Measurements from ENCODE around the gene CALN1. TPM values are rescaled to one million over a fixed set of nuclear protein-coding genes. Genes with fewer than 3 reads are reported as not detected.

Gene CALN1
- total RNA-seq, 2 experiments from 2014 or later: 0.32 TPM; not detected in 1

DNA sequence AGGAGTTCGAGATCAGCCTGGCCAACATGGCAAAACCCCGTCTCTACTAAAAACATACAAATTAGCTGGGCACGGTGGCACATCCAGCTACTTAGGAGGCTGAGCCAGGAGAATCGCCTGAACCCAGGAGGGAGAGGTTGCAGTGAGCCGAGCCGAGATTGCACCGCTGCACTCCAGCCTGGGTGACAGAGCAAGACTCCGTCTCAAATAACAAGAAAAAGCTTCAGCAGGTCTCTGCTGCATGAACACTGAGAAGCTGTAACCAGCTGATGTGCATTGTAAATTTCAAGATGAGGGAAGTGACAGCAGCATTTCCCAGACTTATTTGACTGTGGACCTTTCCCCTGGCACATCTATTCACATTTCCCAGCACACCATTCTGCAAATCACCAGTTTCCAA is 222.0 kb downstream of the CALN1 start:
- Mint-ChIP-seq H3K4me1 (ENCODE audit: low read depth) (no peaks in the 10 kb centered on the region), H3K4me3 (no peak overlapping the region), H3K27ac (no peak overlapping the region), H3K36me3 (ENCODE audit: low read depth) (no peaks in the 10 kb centered on the region), H3K27me3 (ENCODE audit: low read depth) (no peaks in the 10 kb centered on the region), H3K9me3 (peaks cover 10% of the 10 kb centered on the region)
- DNase-seq: no peak
- CTCF ChIA-PET: no interaction called here
- intact Hi-C loops (cut with micrococcal nuclease): no loop called here

DNA sequence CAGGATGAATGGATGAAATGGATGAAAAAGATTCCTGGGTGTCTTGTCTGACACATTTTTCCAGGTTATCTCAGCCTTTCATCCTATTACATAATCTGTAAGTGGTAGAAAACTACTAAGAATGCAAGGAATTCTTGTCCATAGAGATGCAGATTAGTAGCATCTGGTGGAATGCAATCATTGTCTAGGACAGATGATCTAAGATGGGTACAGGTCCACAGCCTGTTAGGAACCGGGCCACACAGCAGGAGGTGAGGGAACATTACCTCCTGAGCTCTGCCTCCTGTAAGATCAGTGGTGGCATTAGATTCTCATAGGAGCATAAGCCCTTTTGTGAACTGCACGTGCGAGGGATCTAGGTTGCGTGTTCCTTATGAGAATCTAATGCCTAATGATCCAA is 225.0 kb downstream of the CALN1 start:
- intact Hi-C loops (cut with micrococcal nuclease): loop anchor here (10.0 kb wide), 1 partner anchor 308 kb away; no protein-coding TSS in a partner anchor
- Mint-ChIP-seq H3K4me3 (no peak overlapping the region), H3K27me3 (ENCODE audit: low read depth) (no peaks in the 10 kb centered on the region), H3K27ac (no peak overlapping the region), H3K9me3 (peaks cover 13% of the 10 kb centered on the region), H3K4me1 (ENCODE audit: low read depth) (no peaks in the 10 kb centered on the region), H3K36me3 (ENCODE audit: low read depth) (no peaks in the 10 kb centered on the region)
- CTCF ChIA-PET: no interaction called here
- DNase-seq: no peak

DNA sequence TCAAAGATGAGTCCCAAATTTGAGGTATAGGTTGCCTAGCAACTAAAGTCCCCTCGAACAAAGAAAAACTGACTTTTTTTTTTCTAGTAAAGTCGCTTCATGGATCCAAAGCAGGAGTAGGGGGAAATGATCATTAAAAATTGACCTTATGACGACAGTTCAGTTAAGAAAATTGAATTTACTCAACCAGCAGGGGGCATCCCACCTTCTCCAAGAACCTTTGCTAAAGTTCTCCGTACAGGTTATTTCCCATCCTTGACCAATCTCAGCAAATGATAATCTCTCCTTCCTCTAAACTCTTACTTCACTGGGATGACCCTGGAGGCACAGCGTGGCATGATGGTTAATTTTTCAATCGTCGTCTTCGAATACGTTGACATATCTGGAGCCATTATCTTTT is 228.3 kb downstream of the CALN1 start:
- Mint-ChIP-seq H3K9me3 (peaks cover 13% of the 10 kb centered on the region), H3K4me3 (no peak overlapping the region), H3K4me1 (ENCODE audit: low read depth) (no peaks in the 10 kb centered on the region), H3K27me3 (ENCODE audit: low read depth) (no peaks in the 10 kb centered on the region), H3K27ac (no peak overlapping the region), H3K36me3 (ENCODE audit: low read depth) (no peaks in the 10 kb centered on the region)
- intact Hi-C loops (cut with micrococcal nuclease): loop anchor here (10.0 kb wide), 1 partner anchor 311 kb away; no protein-coding TSS in a partner anchor
- DNase-seq: no peak
- CTCF ChIA-PET: no interaction called here

DNA sequence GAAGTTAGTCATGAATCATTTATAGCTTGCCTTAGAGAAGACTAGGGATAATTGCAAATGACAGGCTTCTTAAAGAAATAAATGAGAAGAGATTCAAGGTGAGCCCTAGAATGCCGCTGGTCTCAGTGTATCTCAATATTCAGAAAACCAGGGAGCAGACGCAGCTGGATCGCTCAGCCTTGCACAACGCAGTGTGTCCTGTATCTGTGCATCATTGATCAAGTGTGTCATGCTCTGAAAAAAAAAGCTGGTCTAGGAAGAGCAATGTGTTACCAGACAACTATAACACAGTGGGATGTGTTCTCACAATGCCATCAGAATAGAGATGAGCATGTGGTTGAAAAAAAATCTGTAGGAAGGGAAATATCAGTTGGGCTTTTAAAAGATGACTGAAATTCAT is 230.1 kb downstream of the CALN1 start:
- Mint-ChIP-seq H3K27ac (no peak overlapping the region), H3K4me1 (ENCODE audit: low read depth) (no peaks in the 10 kb centered on the region), H3K9me3 (peaks cover 10% of the 10 kb centered on the region), H3K36me3 (ENCODE audit: low read depth) (no peaks in the 10 kb centered on the region), H3K4me3 (no peak overlapping the region), H3K27me3 (ENCODE audit: low read depth) (no peaks in the 10 kb centered on the region)
- DNase-seq: no peak
- intact Hi-C loops (cut with micrococcal nuclease): loop anchor here (10.0 kb wide), 1 partner anchor 313 kb away; no protein-coding TSS in a partner anchor
- CTCF ChIA-PET: no interaction called here

DNA sequence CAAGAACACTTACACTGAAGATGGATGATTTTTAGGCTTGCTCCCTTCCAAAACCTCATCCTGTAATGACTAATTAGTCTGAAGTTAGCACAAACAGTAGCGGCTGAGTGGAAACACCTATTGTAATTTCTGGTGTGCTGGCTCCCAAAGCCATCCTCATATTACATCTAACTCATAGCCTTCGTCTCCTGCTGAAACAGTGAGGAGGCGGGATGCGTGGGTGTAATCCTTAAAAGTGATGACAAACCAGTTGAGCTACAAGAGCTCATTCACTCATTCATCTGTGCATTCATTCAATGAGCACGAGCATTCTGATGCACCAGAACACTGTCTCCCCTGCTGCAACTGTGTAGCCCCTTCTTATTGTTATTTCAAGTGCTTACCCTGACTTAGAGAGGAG is 235.3 kb downstream of the CALN1 start:
- intact Hi-C loops (cut with micrococcal nuclease): no loop called here
- H3K27ac Mint-ChIP-seq: no peak overlapping the region
- DNase-seq: no peak
- H3K9me3 Mint-ChIP-seq: peaks cover 11% of the 10 kb centered on the region
- no peaks in the 10 kb centered on the region for H3K4me1 Mint-ChIP-seq (ENCODE audit: low read depth)
- H3K27me3 Mint-ChIP-seq (ENCODE audit: low read depth): no peaks in the 10 kb centered on the region
- H3K4me3 Mint-ChIP-seq: no peak overlapping the region
- CTCF ChIA-PET: no interaction called here
- no peaks in the 10 kb centered on the region for H3K36me3 Mint-ChIP-seq (ENCODE audit: low read depth)

DNA sequence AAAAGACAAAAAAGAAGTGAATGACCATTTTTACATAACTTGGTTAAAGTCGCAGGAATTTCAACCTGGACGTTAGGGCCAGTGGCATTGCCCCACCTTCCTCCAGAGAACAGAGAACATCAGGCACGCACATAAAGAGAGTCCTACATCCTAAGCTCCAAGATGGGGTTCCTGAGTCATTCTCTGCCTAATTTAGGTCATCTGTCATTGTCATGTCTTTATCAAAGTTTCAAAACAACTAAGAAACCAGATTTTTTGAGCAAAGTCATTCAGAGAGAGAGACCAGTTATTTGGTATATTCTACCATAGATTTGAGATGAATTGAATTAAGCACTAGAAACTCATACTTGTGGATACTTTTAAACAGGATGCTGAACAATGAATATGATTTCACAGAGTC is 241.7 kb downstream of the CALN1 start:
- Mint-ChIP-seq H3K9me3 (peaks cover 12% of the 10 kb centered on the region), H3K4me3 (no peak overlapping the region), H3K4me1 (ENCODE audit: low read depth) (no peaks in the 10 kb centered on the region), H3K27me3 (ENCODE audit: low read depth) (no peaks in the 10 kb centered on the region), H3K36me3 (ENCODE audit: low read depth) (no peaks in the 10 kb centered on the region), H3K27ac (no peak overlapping the region)
- DNase-seq: no peak
- CTCF ChIA-PET: no interaction called here
- intact Hi-C loops (cut with micrococcal nuclease): no loop called here

DNA sequence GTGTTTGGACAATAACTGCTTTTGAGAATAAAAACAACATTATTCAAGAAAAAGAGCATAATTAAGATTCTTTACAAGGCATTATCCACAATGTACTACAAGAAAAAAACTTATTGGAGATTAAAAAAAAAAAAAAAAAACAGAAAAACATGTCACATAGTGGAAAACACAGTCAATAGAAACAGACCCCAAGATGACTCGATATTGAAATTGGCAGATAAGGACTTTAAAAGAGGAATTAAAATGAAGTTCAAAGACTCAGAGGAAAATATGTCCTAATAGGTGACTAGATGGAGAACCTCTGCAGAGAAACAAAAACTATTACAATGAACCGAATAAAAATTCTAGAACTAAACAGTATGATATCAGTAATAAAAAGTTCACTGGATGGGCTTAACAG is 248.9 kb downstream of the CALN1 start:
- H3K4me3 Mint-ChIP-seq: no peak overlapping the region
- no peaks in the 10 kb centered on the region for H3K4me1 Mint-ChIP-seq (ENCODE audit: low read depth)
- intact Hi-C loops (cut with micrococcal nuclease): no loop called here
- H3K27me3 Mint-ChIP-seq (ENCODE audit: low read depth): no peaks in the 10 kb centered on the region
- no peaks in the 10 kb centered on the region for H3K36me3 Mint-ChIP-seq (ENCODE audit: low read depth)
- DNase-seq: no peak
- no peak overlapping the region for H3K27ac Mint-ChIP-seq
- peaks cover 28% of the 10 kb centered on the region for H3K9me3 Mint-ChIP-seq
- CTCF ChIA-PET: no interaction called here

DNA sequence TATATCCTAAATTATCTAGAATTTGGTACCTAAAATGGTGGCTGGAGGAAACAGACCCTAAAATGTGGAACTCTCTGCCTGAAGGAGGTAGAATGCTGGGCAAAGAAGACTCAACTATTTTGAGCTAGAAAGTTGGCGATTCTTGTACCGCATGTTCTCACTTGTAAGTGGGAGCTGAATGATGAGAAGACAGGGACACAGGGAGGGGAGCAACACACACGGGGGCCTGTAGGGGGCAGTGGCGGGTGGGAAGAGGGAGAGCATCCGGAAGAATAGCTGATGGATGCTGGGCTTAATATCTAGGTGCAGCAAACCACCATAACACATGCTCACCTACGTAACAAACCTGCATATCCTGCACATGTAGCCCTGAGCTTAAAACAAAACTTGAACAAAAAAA is 250.6 kb downstream of the CALN1 start:
- Mint-ChIP-seq H3K4me1 (ENCODE audit: low read depth) (no peaks in the 10 kb centered on the region), H3K9me3 (peaks cover 28% of the 10 kb centered on the region), H3K4me3 (no peak overlapping the region), H3K27me3 (ENCODE audit: low read depth) (no peaks in the 10 kb centered on the region), H3K27ac (no peak overlapping the region), H3K36me3 (ENCODE audit: low read depth) (no peaks in the 10 kb centered on the region)
- intact Hi-C loops (cut with micrococcal nuclease): no loop called here
- no peak for DNase-seq
- CTCF ChIA-PET: no interaction called here

DNA sequence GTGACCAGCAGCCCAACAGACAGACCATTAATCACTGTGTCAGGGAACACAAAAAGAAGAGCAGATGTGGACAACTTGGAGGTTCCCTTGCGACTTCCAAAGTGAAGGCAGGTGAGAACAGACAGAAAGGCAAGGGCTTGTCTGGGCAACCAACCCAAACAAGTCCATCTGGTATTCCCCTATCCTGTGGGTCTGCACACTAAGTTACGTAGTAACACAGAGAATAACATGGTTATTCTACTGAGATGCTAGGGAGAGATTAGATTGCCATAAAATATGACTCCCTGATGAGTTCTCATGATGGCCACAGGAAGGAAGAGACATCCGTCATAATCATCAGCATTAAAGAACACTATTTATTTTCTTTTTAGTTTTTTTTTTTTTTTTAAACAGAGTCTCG is 252.2 kb downstream of the CALN1 start:
- CTCF ChIA-PET: no interaction called here
- peaks cover 23% of the 10 kb centered on the region for H3K9me3 Mint-ChIP-seq
- intact Hi-C loops (cut with micrococcal nuclease): no loop called here
- H3K4me1 Mint-ChIP-seq (ENCODE audit: low read depth): no peaks in the 10 kb centered on the region
- H3K4me3 Mint-ChIP-seq: no peak overlapping the region
- DNase-seq: no peak
- no peaks in the 10 kb centered on the region for H3K36me3 Mint-ChIP-seq (ENCODE audit: low read depth)
- H3K27ac Mint-ChIP-seq: no peak overlapping the region
- H3K27me3 Mint-ChIP-seq (ENCODE audit: low read depth): no peaks in the 10 kb centered on the region

DNA sequence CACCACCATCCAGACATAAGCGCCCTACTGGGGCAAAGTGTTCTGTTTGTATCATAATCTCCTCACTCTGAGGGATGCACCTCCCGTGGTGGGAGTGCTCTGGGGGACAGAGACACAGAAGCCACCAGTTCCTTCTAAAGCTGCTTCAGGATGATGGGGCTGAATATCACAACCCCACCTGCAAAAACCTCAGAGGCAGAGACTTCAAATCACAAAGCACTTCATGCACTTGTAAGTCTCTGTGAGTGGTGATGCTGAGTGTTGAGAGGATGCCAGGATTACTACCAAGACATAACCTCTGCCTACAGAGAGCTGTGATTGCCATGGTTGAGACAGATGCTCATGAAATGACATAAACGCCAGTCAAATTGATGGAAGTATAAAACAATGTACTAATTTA is 255.5 kb downstream of the CALN1 start:
- no peak for DNase-seq
- H3K4me1 Mint-ChIP-seq (ENCODE audit: low read depth): no peaks in the 10 kb centered on the region

DNA sequence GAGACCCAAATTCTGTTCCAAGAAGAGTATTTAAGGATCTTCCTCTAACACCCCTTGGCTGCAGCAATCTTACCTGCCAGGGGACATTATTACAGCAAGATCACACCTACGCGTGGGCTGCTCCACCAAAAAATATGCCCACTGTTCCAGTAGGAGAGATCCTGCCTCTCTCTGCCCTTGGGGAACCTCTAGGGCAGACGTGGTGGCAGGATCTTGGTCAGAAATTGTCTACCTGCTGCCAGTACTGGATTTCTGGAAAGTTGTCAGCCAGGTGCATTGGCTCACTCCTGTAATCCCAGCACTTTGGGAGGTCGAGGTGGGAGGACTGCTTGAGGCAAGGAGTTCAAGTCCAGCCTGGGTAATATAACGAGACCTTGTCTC is 259.0 kb downstream of the CALN1 start:
- Mint-ChIP-seq H3K27me3 (ENCODE audit: low read depth) (no peaks in the 10 kb centered on the region), H3K4me1 (ENCODE audit: low read depth) (no peaks in the 10 kb centered on the region), H3K36me3 (ENCODE audit: low read depth) (no peaks in the 10 kb centered on the region), H3K27ac (no peak overlapping the region), H3K9me3 (peaks cover 7% of the 10 kb centered on the region), H3K4me3 (no peak overlapping the region)
- intact Hi-C loops (cut with micrococcal nuclease): no loop called here
- no peak for DNase-seq
- CTCF ChIA-PET: no interaction called here

More for the DNA sequence above, 255.5 kb downstream of the CALN1 start:
- CTCF ChIA-PET: no interaction called here
- peaks cover under 1% of the 10 kb centered on the region for H3K9me3 Mint-ChIP-seq
- no peaks in the 10 kb centered on the region for H3K36me3 Mint-ChIP-seq (ENCODE audit: low read depth)
- intact Hi-C loops (cut with micrococcal nuclease): no loop called here
- no peak overlapping the region for H3K27ac Mint-ChIP-seq
- H3K4me3 Mint-ChIP-seq: no peak overlapping the region
- H3K27me3 Mint-ChIP-seq (ENCODE audit: low read depth): no peaks in the 10 kb centered on the region

DNA sequence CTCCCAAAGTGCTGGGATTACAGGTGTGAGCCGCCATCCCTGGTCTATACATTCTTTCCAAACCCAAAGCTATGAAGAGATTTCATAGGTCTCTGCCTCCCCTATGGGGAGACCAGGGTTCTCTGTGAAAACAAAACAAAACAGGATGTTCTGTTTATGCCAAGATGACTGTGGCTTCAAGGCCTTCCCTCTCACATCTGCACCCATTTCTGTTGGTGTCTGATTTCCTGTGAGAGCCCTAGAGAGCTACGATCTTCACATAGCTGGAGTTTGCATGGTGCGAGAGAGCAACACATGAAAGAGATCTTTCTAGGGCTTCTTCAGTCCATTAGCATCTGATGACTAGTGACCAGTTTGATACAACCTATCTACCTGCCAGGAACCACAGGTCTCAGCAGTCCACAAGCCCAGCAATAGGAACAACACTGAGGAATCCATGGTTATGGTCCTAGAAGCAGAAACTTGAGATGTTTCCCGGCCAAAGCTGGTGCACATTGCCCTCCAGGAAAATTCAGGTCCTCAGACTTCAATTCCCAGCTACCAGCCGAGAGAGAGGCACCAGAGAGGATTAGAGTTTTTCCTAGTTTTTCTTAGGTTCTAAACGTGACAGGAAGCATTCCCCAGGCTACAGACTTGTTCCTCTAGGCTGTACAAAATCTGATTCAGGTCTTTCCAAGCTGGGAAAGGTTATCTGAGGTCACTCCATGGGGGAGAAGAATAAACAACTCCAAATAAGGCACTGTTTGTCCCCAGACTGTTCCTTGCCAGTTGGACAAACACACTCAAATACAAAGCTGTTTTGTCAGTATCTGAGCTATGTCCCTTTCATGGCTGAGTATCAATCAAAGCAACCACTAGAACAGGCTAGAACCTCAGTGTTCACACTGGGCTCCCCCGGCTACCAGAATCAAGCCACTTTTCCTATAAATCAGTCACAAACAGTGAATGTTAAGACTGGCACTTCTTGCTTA is 259.7 kb downstream of the CALN1 start:
- DNase-seq: no peak
- intact Hi-C loops (cut with micrococcal nuclease): no loop called here
- no peaks in the 10 kb centered on the region for H3K27me3 Mint-ChIP-seq (ENCODE audit: low read depth)
- H3K27ac Mint-ChIP-seq: no peak overlapping the region
- no peaks in the 10 kb centered on the region for H3K36me3 Mint-ChIP-seq (ENCODE audit: low read depth)
- H3K4me1 Mint-ChIP-seq (ENCODE audit: low read depth): no peaks in the 10 kb centered on the region
- peaks cover 9% of the 10 kb centered on the region for H3K9me3 Mint-ChIP-seq
- no peak overlapping the region for H3K4me3 Mint-ChIP-seq
- CTCF ChIA-PET: interaction anchor here (0.6 kb wide), 1 partner anchor 69 kb away, joined by 3 read pairs; no protein-coding TSS in a partner anchor

DNA sequence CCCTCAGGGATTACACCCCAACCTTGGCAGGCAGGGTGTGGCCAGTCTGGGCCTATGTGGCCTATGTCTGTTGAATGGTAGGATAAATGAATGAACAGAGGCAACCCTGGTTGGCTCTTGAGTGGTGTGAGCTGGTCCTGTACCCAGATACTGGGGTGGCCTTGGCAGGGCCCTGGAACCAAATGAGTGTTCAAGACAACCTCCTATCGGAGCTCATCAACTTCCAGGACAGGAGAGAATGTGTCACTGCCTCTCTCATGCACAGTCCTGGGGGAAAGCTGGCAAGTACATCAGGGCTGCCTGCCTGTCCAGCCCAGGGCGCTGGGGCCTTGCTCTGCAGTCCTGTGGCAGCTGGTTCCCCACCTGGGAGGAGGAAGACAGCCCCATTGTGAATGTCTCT is 271.6 kb downstream of the CALN1 start:
- Mint-ChIP-seq H3K9me3 (peaks cover 12% of the 10 kb centered on the region), H3K4me1 (ENCODE audit: low read depth) (no peaks in the 10 kb centered on the region), H3K36me3 (ENCODE audit: low read depth) (no peaks in the 10 kb centered on the region), H3K27me3 (ENCODE audit: low read depth) (no peaks in the 10 kb centered on the region), H3K4me3 (no peak overlapping the region), H3K27ac (no peak overlapping the region)
- CTCF ChIA-PET: no interaction called here
- intact Hi-C loops (cut with micrococcal nuclease): no loop called here
- DNase-seq: no peak
